SK-N-SH (cell line): ENCODE results near the gene TERT. TPM values are rescaled to one million over a fixed set of nuclear protein-coding genes. Genes with fewer than 3 reads are reported as not detected.

ENCODE experiments used
- CTCF ChIA-PET: fragments of 300-600, 350-600 bp; formaldehyde crosslinking; extraction: SDS; loops from one replicate; lab custom pipeline; 2021; lab: Yijun Ruan, JAX
- POLR2A ChIA-PET: fragments of 350-600 bp; sonication (Branson Sonifier 250); formaldehyde crosslinking; extraction: SDS; loops from one replicate; lab custom pipeline; 2020; ENCODE audit warnings: antibody characterized with exemption, inconsistent platforms; lab: Yijun Ruan, JAX
- DNase-seq: peaks from one replicate; pipeline ENCODE4 v3.0.0; 2012
- H2AFZ ChIP-seq: fragments of 200-600 bp; sonication (generic); 2 replicates; pipeline ENCODE4 v1.8.1; 2016; ENCODE audit warnings: antibody characterized with exemption, mild to moderate bottlenecking, low read depth
- H3F3A ChIP-seq: fragments of 200-600 bp; sonication (generic); replicated peaks from 2 replicates; pipeline ENCODE3; 2016; ENCODE audit warnings: antibody characterized with exemption, mild to moderate bottlenecking; ENCODE audit not compliant: insufficient read depth
- H3K27ac ChIP-seq, 2 experiments: fragments of 200-500 bp in 1 of 2; fragments of 200-600 bp in 1 of 2; sonication (Bioruptor generic) in 1 of 2; sonication (generic), shearing (Covaris generic) in 1 of 2; 2 replicates each; pipeline versions ENCODE4 v1.5.1 to v1.6.1; 2014 to 2016; ENCODE audit warnings: low read depth in 2 of 2, inconsistent platforms in 1 of 2, low read length in 1 of 2, mild to moderate bottlenecking in 1 of 2, mixed read lengths in 1 of 2
- H3K27me3 ChIP-seq: fragments of 200-600 bp; sonication (generic), shearing (Covaris generic); 2 replicates; pipeline ENCODE4 v1.6.1; 2016; ENCODE audit warnings: mixed run types; ENCODE audit not compliant: insufficient read depth
- H3K36me3 ChIP-seq, 2 experiments: fragments of 200-500 bp in 1 of 2; fragments of 200-600 bp in 1 of 2; sonication (Bioruptor generic) in 1 of 2; sonication (generic) in 1 of 2; replicated peaks in 1 of 2; 2 replicates each; pipeline versions ENCODE3 to v1.5.1; 2014 to 2016; ENCODE audit warnings: low read length in 1 of 2, mild to moderate bottlenecking in 1 of 2; ENCODE audit not compliant: insufficient read depth in 2 of 2, control insufficient read depth in 1 of 2
- H3K4me1 ChIP-seq, 2 experiments: fragments of 200-500 bp in 1 of 2; fragments of 200-600 bp in 1 of 2; sonication (Bioruptor generic) in 1 of 2; sonication (generic), shearing (Covaris generic) in 1 of 2; 2 replicates each; pipeline versions ENCODE4 v1.5.1 to v1.6.1; 2014 to 2016; ENCODE audit warnings: low read depth in 1 of 2, low read length in 1 of 2, mixed run types in 1 of 2; ENCODE audit not compliant: insufficient read depth in 2 of 2, control insufficient read depth in 1 of 2
- H3K4me2 ChIP-seq: fragments of 200-600 bp; sonication (generic), shearing (Covaris generic); 2 replicates; pipeline ENCODE4 v1.6.1; 2017; ENCODE audit warnings: mixed run types
- H3K4me3 ChIP-seq, 2 experiments: fragments of 200-500 bp in 1 of 2; fragments of 200-600 bp in 1 of 2; sonication (Bioruptor generic) in 1 of 2; sonication (generic), shearing (Covaris generic) in 1 of 2; 2 replicates each; pipeline versions ENCODE4 v1.5.1 to v1.8.1; 2014 to 2016; ENCODE audit warnings: low read depth in 2 of 2, inconsistent platforms in 1 of 2, low read length in 1 of 2, mild to moderate bottlenecking in 1 of 2, mixed read lengths in 1 of 2, moderate library complexity in 1 of 2
- H3K79me2 ChIP-seq: fragments of 200-600 bp; sonication (generic); 2 replicates; pipeline ENCODE4 v1.8.1; 2017; ENCODE audit warnings: mild to moderate bottlenecking; ENCODE audit not compliant: insufficient read depth
- H3K9ac ChIP-seq: fragments of 200-600 bp; sonication (generic); 2 replicates; pipeline ENCODE4 v1.6.1; 2017; ENCODE audit warnings: mixed run types
- H3K9me2 ChIP-seq: fragments of 200-600 bp; sonication (generic); 2 replicates; pipeline ENCODE4 v1.6.1; 2017; ENCODE audit warnings: mixed run types
- H3K9me3 ChIP-seq: fragments of 200-600 bp; sonication (generic); 2 replicates; pipeline ENCODE4 v1.6.1; 2017; ENCODE audit warnings: mixed run types, mild to moderate bottlenecking, moderate library complexity
- H4K20me1 ChIP-seq: fragments of 200-600 bp; sonication (generic); 2 replicates; pipeline ENCODE4 v1.6.1; 2017; ENCODE audit warnings: mild to moderate bottlenecking, mixed run types; ENCODE audit not compliant: insufficient read depth
- CHD2 ChIP-seq: fragments of 150-350 bp; IDR thresholded peaks from 2 replicates; pipeline ENCODE4 v1.6.1; 2018; ENCODE audit warnings: low read length; ENCODE audit not compliant: partially characterized antibody
- ELF1 ChIP-seq: IDR thresholded peaks from 2 replicates; pipeline ENCODE4 v1.4.0; 2012
- FOXJ3 ChIP-seq: sonication (generic); formaldehyde crosslinking; IDR thresholded peaks from 2 replicates; pipeline ENCODE4 v1.5.1; 2020; ENCODE audit warnings: mild to moderate bottlenecking, missing genetic modification reagents
- FOXM1 ChIP-seq: IDR thresholded peaks from 2 replicates; pipeline ENCODE4 v1.4.0; 2012; ENCODE audit warnings: low read depth, mild to moderate bottlenecking
- GABPA ChIP-seq: IDR thresholded peaks from 2 replicates; pipeline ENCODE4 v1.4.0; 2012; ENCODE audit warnings: low read depth, mild to moderate bottlenecking
- MEF2A ChIP-seq: IDR thresholded peaks from 2 replicates; pipeline ENCODE4 v1.4.0; 2012; ENCODE audit warnings: low read depth, borderline replicate concordance
- PBX3 ChIP-seq: IDR thresholded peaks from 2 replicates; pipeline ENCODE4; 2012
- RAD21 ChIP-seq: IDR thresholded peaks from 2 replicates; pipeline ENCODE4 v1.6.1; 2012; ENCODE audit warnings: mild to moderate bottlenecking, low read length
- RCOR1 ChIP-seq: fragments of 150-350 bp; IDR thresholded peaks from 2 replicates; pipeline ENCODE4 v1.6.1; 2017; ENCODE audit warnings: antibody characterized with exemption, low read length
- SIN3A ChIP-seq: IDR thresholded peaks from 2 replicates; pipeline ENCODE4 v1.6.1; 2012; ENCODE audit warnings: low read depth, mild to moderate bottlenecking, low read length, moderate library complexity, borderline replicate concordance
- TAF1 ChIP-seq: IDR thresholded peaks from 2 replicates; pipeline ENCODE4 v1.6.1; 2012; ENCODE audit warnings: low read depth, mild to moderate bottlenecking, low read length, moderate library complexity, borderline replicate concordance
- TCF12 ChIP-seq: IDR thresholded peaks from 2 replicates; pipeline ENCODE4 v1.4.0; 2012
- TEAD4 ChIP-seq: IDR thresholded peaks from 2 replicates; pipeline ENCODE4 v1.4.0; 2012; ENCODE audit warnings: mild to moderate bottlenecking, borderline replicate concordance; ENCODE audit not compliant: insufficient read depth
- YY1 ChIP-seq: IDR thresholded peaks from 2 replicates; pipeline ENCODE4 v1.4.0; 2012; ENCODE audit warnings: low read depth, mild to moderate bottlenecking
- WGBS: methylation state at CpG from one replicate; pipeline ENCODE4 v1.1.6; 2017; ENCODE audit warnings: low lambda C conversion rate; 5-methylcytosine and 5-hydroxymethylcytosine counted together
- polyA plus RNA-seq, 3 experiments: library from polyadenylated mRNA; depleted of rRNA; stranded (reverse); fragments of >200 nt; gene quantifications; 2 replicates each; pipeline ENCODE4 v1.2.3, GENCODE V29; 2012
- TF ChIP-seq, protein P1 (sequence below): fragments of 150-350 bp; IDR thresholded peaks from 2 replicates; pipeline ENCODE4 v1.6.1; 2017; ENCODE audit warnings: antibody characterized with exemption, low read length, low read depth, borderline replicate concordance
- TF ChIP-seq, protein P2 (sequence below): fragments of 150-350 bp; IDR thresholded peaks from 2 replicates; pipeline ENCODE4 v1.6.1; 2016; ENCODE audit warnings: mild to moderate bottlenecking, low read depth, low read length
- TF ChIP-seq, protein P3 (sequence below): IDR thresholded peaks from 2 replicates; pipeline ENCODE4 v1.4.0; 2012; ENCODE audit warnings: low read depth
- TF ChIP-seq, protein P4 (sequence below): IDR thresholded peaks from 2 replicates; pipeline ENCODE4 v1.6.1; 2012; ENCODE audit warnings: mild to moderate bottlenecking, low read depth, low read length, moderate library complexity

TERT gene
- polyA plus RNA-seq, 1 of the 3 experiments (the other 2 are of a cell fraction) = 2.4 TPM

GRCh38 chr5:1312993-1313833, 18.3 kb upstream of the TERT start:
- CTCF ChIA-PET = interaction anchor here (1.0 kb wide), 1 partner anchor 10 kb away, joined by 3 read pairs; no protein-coding TSS in a partner anchor
- no peak overlapping the region for H3K4me2 ChIP-seq
- WGBS = 52% methylated on average over 17 of the region's 25 CpGs

More at GRCh38 chr5:1312993-1313833, 18.3 kb upstream of the TERT start:
- Histone ChIP-seq H3F3A (peaks cover 4% of the 10 kb centered on the region), H3K27ac (no peak overlapping the region), H3K79me2 (no peaks in the 10 kb centered on the region), H3K36me3 (peaks cover 0 to 8% of the 10 kb centered on the region in 2 experiments), H4K20me1 (no peaks in the 10 kb centered on the region)
- POLR2A ChIA-PET = no interaction called here
- TF ChIP-seq SIN3A (no peak), PBX3 (no peak), TAF1 (no peak), RAD21 (no peak), MEF2A (no peak), YY1 (no peak), TCF12 (no peak), TEAD4 (no peak), FOXJ3 (CRISPR knock-in tag) (no peak), GABPA (no peak), CHD2 (no peak), RCOR1 (no peak), FOXM1 (no peak), ELF1 (no peak)
- TF ChIP-seq, protein P1, sequence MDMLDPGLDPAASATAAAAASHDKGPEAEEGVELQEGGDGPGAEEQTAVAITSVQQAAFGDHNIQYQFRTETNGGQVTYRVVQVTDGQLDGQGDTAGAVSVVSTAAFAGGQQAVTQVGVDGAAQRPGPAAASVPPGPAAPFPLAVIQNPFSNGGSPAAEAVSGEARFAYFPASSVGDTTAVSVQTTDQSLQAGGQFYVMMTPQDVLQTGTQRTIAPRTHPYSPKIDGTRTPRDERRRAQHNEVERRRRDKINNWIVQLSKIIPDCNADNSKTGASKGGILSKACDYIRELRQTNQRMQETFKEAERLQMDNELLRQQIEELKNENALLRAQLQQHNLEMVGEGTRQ = no peak
- TF ChIP-seq, protein P2, sequence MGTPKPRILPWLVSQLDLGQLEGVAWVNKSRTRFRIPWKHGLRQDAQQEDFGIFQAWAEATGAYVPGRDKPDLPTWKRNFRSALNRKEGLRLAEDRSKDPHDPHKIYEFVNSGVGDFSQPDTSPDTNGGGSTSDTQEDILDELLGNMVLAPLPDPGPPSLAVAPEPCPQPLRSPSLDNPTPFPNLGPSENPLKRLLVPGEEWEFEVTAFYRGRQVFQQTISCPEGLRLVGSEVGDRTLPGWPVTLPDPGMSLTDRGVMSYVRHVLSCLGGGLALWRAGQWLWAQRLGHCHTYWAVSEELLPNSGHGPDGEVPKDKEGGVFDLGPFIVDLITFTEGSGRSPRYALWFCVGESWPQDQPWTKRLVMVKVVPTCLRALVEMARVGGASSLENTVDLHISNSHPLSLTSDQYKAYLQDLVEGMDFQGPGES = no peak
- TF ChIP-seq, protein P3, sequence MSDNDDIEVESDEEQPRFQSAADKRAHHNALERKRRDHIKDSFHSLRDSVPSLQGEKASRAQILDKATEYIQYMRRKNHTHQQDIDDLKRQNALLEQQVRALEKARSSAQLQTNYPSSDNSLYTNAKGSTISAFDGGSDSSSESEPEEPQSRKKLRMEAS = no peak
- TF ChIP-seq, protein P4, sequence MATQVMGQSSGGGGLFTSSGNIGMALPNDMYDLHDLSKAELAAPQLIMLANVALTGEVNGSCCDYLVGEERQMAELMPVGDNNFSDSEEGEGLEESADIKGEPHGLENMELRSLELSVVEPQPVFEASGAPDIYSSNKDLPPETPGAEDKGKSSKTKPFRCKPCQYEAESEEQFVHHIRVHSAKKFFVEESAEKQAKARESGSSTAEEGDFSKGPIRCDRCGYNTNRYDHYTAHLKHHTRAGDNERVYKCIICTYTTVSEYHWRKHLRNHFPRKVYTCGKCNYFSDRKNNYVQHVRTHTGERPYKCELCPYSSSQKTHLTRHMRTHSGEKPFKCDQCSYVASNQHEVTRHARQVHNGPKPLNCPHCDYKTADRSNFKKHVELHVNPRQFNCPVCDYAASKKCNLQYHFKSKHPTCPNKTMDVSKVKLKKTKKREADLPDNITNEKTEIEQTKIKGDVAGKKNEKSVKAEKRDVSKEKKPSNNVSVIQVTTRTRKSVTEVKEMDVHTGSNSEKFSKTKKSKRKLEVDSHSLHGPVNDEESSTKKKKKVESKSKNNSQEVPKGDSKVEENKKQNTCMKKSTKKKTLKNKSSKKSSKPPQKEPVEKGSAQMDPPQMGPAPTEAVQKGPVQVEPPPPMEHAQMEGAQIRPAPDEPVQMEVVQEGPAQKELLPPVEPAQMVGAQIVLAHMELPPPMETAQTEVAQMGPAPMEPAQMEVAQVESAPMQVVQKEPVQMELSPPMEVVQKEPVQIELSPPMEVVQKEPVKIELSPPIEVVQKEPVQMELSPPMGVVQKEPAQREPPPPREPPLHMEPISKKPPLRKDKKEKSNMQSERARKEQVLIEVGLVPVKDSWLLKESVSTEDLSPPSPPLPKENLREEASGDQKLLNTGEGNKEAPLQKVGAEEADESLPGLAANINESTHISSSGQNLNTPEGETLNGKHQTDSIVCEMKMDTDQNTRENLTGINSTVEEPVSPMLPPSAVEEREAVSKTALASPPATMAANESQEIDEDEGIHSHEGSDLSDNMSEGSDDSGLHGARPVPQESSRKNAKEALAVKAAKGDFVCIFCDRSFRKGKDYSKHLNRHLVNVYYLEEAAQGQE = no peak
- TF ChIP-seq, all 33 proteins: peak for 0
- Histone ChIP-seq H3K9ac (no peak overlapping the region), H3K4me3 (no peak overlapping the region), H3K9me2 (no peaks in the 10 kb centered on the region), H3K27me3 (no peaks in the 10 kb centered on the region), H3K4me1 (no peaks in the 10 kb centered on the region), H2AFZ (no peak overlapping the region), H3K9me3 (no peaks in the 10 kb centered on the region)
- no peak for DNase-seq
